A549 (cell line): Measurements from ENCODE around the gene PTPRD.

Experiments
- CTCF ChIP-seq: fragments of >200 bp; sonication (Bioruptor Twin); formaldehyde crosslinking; IDR thresholded peaks from 3 replicates; pipeline ENCODE4 v1.5.1; 2016
- ELK1 ChIP-seq: fragments of 150-350 bp; IDR thresholded peaks from 2 replicates; pipeline ENCODE4 v1.6.1; 2014; ENCODE audit warnings: low read depth, mild to moderate bottlenecking, low read length
- HOXA7 ChIP-seq: fragments of 250-450 bp; sonication (Bioruptor Pico); IDR thresholded peaks from 2 replicates; pipeline ENCODE4 v1.5.0; 2020; ENCODE audit warnings: mild to moderate bottlenecking, moderate library complexity
- JUNB ChIP-seq: fragments of >200 bp; sonication (Bioruptor Twin); formaldehyde crosslinking; IDR thresholded peaks from 2 replicates; pipeline ENCODE4 v1.6.1; 2016
- MAX ChIP-seq: IDR thresholded peaks from 2 replicates; pipeline ENCODE4 v1.6.1; 2012
- POLR2A ChIP-seq: IDR thresholded peaks from 2 replicates; pipeline ENCODE4 v1.6.1; 2012; ENCODE audit warnings: mild to moderate bottlenecking, low read length
- RCOR1 ChIP-seq: fragments of 150-350 bp; IDR thresholded peaks from 2 replicates; pipeline ENCODE4 v1.6.1; 2014; ENCODE audit warnings: antibody characterized with exemption, low read length, low read depth
- SMC3 ChIP-seq: fragments of >200 bp; sonication (Bioruptor Twin); formaldehyde crosslinking; IDR thresholded peaks from 3 replicates; pipeline ENCODE4 v1.6.1; 2018; ENCODE audit warnings: inconsistent platforms

GRCh38 chr9:8287501-8287900 lies 2325.3 kb downstream of the PTPRD start:
- TF ChIP-seq SMC3: no peak
- TF ChIP-seq RCOR1: no peak
- TF ChIP-seq CTCF: no peak
- no peak for TF ChIP-seq MAX
- no peak for TF ChIP-seq POLR2A
- TF ChIP-seq HOXA7: no peak
- TF ChIP-seq ELK1: no peak
- no peak for TF ChIP-seq JUNB
